ENCODE measurements around the gene SMAD5. TPM values are rescaled to one million over a fixed set of nuclear protein-coding genes. Genes with fewer than 3 reads are reported as not detected.

The SMAD5 gene
- total RNA-seq, 1 experiment from 2014 or later = 69.3 TPM

GRCh38 chr5:136190904-136191303 lies 58.3 kb downstream of the SMAD5 start:
- H3K4me3 Mint-ChIP-seq = no peak overlapping the region
- Histone ChIP-seq H3K14ac (ENCODE audit: insufficient read depth, low read length) (no peak overlapping the region), H2BK15ac (ENCODE audit: low read depth, low read length) (no peak overlapping the region), H4K5ac (ENCODE audit: insufficient read length, low read depth, low read length) (no peak overlapping the region), H2BK12ac (ENCODE audit: insufficient read length, low read depth, low read length) (no peak overlapping the region), H3K9me3 (ENCODE audit: control insufficient read depth, low read depth, low read length) (no peaks in the 10 kb centered on the region), H4K20me1 (ENCODE audit: control insufficient read depth, insufficient read depth, insufficient read length) (no peaks in the 10 kb centered on the region), H4K91ac (ENCODE audit: insufficient read length, low read depth, low read length) (no peak overlapping the region), H3K4ac (ENCODE audit: low read depth, low read length) (no peak overlapping the region), H2AFZ (ENCODE audit: low read length) (no peak overlapping the region), H3K23me2 (ENCODE audit: insufficient read length, low read depth, low read length, poor library complexity, severe bottlenecking) (peaks cover 16% of the 10 kb centered on the region), H3K56ac (ENCODE audit: insufficient read length, low read depth, low read length) (no peak overlapping the region), H2BK5ac (ENCODE audit: insufficient read length, low read length) (no peak overlapping the region), H3K9ac (ENCODE audit: extremely low read depth, insufficient read length, low read length) (no peak overlapping the region), H3K18ac (ENCODE audit: insufficient read length, low read depth, low read length) (no peak overlapping the region), H3K23ac (ENCODE audit: insufficient read length, low read depth, low read length) (no peak overlapping the region), H3K79me1 (ENCODE audit: insufficient read depth, low read depth, low read length, poor library complexity, severe bottlenecking) (no peaks in the 10 kb centered on the region), H2BK20ac (ENCODE audit: low read depth, low read length, poor library complexity, severe bottlenecking) (no peak overlapping the region), H4K8ac (replicated peaks; ENCODE audit: insufficient read length, low read depth, low read length) (no peak overlapping the region), H3K4me2 (ENCODE audit: insufficient read depth, insufficient read length, low read length) (no peak overlapping the region), H2AK5ac (ENCODE audit: insufficient read length, low read length) (no peak overlapping the region), H3K27me3 (ENCODE audit: insufficient read depth, low read length) (peaks cover 56% of the 10 kb centered on the region), H3K79me2 (ENCODE audit: insufficient read depth, low read length) (no peaks in the 10 kb centered on the region), H3K4me1 (ENCODE audit: insufficient read depth, low read length) (no peaks in the 10 kb centered on the region), H3K27ac (ENCODE audit: insufficient read length, low read depth, low read length) (no peak overlapping the region), H2BK120ac (ENCODE audit: low read depth, low read length, poor library complexity, severe bottlenecking) (no peak overlapping the region), H3T11ph (ENCODE audit: low read length) (no peak overlapping the region)
- peaks cover 78% of the 10 kb centered on the region for H3K27me3 Mint-ChIP-seq (ENCODE audit: low read depth)
- peaks cover 13 to 23% of the 10 kb centered on the region in 2 experiments for H3K4me1 Mint-ChIP-seq
- H3K36me3 Mint-ChIP-seq (ENCODE audit: insufficient read depth in 1 of 3, low read depth in 3 of 3) = peaks cover 9 to 20% (median 10%) of the 10 kb centered on the region in 3 experiments; a peak in 6 of 7 replicates
- no peaks in the 10 kb centered on the region for H3K9me3 Mint-ChIP-seq
- no peak for DNase-seq
- TF ChIP-seq, protein P1, sequence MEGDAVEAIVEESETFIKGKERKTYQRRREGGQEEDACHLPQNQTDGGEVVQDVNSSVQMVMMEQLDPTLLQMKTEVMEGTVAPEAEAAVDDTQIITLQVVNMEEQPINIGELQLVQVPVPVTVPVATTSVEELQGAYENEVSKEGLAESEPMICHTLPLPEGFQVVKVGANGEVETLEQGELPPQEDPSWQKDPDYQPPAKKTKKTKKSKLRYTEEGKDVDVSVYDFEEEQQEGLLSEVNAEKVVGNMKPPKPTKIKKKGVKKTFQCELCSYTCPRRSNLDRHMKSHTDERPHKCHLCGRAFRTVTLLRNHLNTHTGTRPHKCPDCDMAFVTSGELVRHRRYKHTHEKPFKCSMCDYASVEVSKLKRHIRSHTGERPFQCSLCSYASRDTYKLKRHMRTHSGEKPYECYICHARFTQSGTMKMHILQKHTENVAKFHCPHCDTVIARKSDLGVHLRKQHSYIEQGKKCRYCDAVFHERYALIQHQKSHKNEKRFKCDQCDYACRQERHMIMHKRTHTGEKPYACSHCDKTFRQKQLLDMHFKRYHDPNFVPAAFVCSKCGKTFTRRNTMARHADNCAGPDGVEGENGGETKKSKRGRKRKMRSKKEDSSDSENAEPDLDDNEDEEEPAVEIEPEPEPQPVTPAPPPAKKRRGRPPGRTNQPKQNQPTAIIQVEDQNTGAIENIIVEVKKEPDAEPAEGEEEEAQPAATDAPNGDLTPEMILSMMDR (conservative IDR thresholded peaks at IDR 0.05) = no peak
- H3K27ac Mint-ChIP-seq = no peak overlapping the region
- WGBS (ENCODE audit: extremely low coverage, insufficient read length, low lambda C conversion rate) = no CpG with 5 or more reads among the region's 1 CpG

All from H9 (cell line).